Gastrocnemius medialis (tissue), 4 donors: ENCODE measurements around the gene DDRGK1.

Experiments used
- POLR2A ChIP-seq, 2 donors: fragments of 450-650 bp; IDR thresholded peaks; one replicate each; pipeline ENCODE4 v1.6.1; 2017; ENCODE audit warnings: antibody characterized with exemption in 2 of 2, mild to moderate bottlenecking in 2 of 2, moderate library complexity in 2 of 2
- TF ChIP-seq, protein P1 (sequence below), 5 experiments: fragments of 450-650 bp in 3 of 5; fragments of 200-600 bp in 2 of 5; sonication (generic) in 2 of 5; IDR thresholded peaks in 4 of 5; conservative IDR thresholded peaks in 1 of 5; 1 replicate in 4 of 5; 2 replicates in 1 of 5; pipeline ENCODE4 v1.5.1; 2016 to 2019; ENCODE audit warnings: antibody characterized with exemption in 5 of 5, mild to moderate bottlenecking in 3 of 5, moderate library complexity in 3 of 5

DNA sequence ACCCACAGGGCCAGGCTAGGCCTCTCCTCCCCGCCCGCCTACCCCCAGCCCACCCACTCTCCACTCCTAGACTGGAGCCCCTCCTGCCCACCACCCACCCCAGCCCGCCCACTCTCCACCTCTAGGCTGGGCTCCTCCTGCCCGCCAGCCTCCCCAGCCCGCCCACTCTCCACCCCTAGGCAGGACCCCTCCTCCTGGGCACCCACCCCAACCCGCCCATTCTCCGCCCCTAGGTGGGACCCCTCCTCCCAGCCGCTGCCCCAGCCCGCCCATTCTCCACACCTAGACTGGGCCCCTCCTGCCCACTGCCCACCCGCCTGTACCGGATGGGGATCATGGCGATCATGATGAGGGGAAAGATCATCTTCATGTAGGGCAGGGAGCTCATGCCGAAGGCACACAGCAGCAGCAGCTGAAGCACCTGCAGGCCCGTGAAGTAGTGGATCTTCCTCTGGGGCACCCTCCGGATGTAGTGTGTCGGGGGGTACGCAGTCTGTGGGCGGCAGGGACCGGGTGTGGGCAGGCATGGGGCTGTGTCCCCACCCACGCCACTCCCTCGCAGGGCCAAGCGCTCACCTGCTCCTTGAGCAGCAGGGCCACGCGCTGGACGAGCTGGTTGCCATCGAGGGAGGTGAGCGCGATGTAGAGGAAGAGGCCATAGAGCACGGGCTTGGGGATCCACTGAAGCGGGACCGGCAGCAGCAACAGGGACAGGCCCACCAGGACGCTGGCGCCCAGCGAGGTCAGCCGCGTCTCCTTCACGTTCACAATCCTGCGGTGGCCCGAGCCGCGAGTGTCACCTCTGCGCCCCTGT is 23.7 kb upstream of the DDRGK1 start:
- TF ChIP-seq, protein P1, sequence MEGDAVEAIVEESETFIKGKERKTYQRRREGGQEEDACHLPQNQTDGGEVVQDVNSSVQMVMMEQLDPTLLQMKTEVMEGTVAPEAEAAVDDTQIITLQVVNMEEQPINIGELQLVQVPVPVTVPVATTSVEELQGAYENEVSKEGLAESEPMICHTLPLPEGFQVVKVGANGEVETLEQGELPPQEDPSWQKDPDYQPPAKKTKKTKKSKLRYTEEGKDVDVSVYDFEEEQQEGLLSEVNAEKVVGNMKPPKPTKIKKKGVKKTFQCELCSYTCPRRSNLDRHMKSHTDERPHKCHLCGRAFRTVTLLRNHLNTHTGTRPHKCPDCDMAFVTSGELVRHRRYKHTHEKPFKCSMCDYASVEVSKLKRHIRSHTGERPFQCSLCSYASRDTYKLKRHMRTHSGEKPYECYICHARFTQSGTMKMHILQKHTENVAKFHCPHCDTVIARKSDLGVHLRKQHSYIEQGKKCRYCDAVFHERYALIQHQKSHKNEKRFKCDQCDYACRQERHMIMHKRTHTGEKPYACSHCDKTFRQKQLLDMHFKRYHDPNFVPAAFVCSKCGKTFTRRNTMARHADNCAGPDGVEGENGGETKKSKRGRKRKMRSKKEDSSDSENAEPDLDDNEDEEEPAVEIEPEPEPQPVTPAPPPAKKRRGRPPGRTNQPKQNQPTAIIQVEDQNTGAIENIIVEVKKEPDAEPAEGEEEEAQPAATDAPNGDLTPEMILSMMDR (IDR thresholded peaks at IDR 0.05 in 4 of 5, conservative IDR thresholded peaks at IDR 0.05 in 1 of 5) = no peak
- no peak for TF ChIP-seq POLR2A (IDR thresholded peaks at IDR 0.05)
